BJ (cell line): ENCODE data around the gene OR5B12. TPM values are rescaled to one million over a fixed set of nuclear protein-coding genes. Genes with fewer than 3 reads are reported as not detected.

Experiments used
- CTCF ChIA-PET: fragments of 350-600 bp; formaldehyde crosslinking; extraction: SDS; loops from one replicate; lab custom pipeline; 2021; ENCODE audit warnings: antibody characterized with exemption, inconsistent platforms; lab: Yijun Ruan, JAX
- POLR2A ChIA-PET: fragments of 300-600 bp; sonication (Branson Sonifier 250); formaldehyde crosslinking; extraction: SDS; loops from one replicate; lab custom pipeline; 2021; ENCODE audit warnings: antibody characterized with exemption; lab: Charles Lee
- DNase-seq: peaks from one replicate; pipeline ENCODE4 v3.0.0-alpha.2; 2011; ENCODE audit warnings: low read depth
- H3K27me3 ChIP-seq: 2 replicates; pipeline ENCODE4 v1.6.0; 2011; ENCODE audit warnings: low read length; ENCODE audit not compliant: control insufficient read depth, insufficient read depth
- H3K36me3 ChIP-seq: 2 replicates; pipeline ENCODE4 v1.5.1; 2011; ENCODE audit warnings: low read length; ENCODE audit not compliant: control insufficient read depth, insufficient read depth
- H3K4me3 ChIP-seq: 2 replicates; pipeline ENCODE4 v1.5.1; 2011; ENCODE audit warnings: low read depth, mild to moderate bottlenecking, control low read depth, low read length
- polyA plus RNA-seq: library from polyadenylated mRNA; depleted of rRNA; stranded (reverse); fragments of >200 nt; gene quantifications from 2 replicates; pipeline ENCODE4 v1.2.3, GENCODE V29; 2011; rRNA removed
- TF ChIP-seq, protein P1 (sequence below): IDR thresholded peaks from 2 replicates; pipeline ENCODE4 v1.5.1; 2011; ENCODE audit warnings: low read depth, mild to moderate bottlenecking, control low read depth, inconsistent platforms, low read length, moderate library complexity; ENCODE audit not compliant: insufficient read depth

OR5B12 gene
- polyA plus RNA-seq, 1 experiment, result not detected

DNA sequence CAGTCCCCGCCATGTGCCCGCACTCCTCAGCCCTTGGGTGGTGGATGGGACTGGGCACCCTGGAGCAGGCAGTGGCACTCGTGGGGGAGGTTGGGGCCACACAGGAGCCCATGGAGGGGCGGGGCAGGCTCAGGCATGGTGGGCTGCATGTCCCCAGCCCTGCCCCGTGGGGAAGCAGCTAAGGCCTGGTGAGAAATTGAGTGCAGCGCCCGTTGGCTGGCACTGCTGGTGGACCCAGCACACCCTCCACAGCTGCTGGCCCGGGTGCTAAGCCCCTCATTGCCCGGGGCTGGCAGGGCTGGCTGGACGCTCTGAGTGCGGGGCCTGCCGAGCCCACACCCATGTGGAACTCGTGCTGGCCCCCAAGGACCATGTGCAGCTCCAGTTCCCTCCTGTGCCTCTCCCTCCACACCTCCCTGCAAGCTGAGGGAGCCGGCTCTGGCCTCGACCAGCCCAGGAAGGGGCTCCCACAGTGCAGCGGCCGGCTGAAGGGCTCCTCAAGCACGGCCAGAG is 51.4 kb downstream of the OR5B12 start:
- H3K36me3 ChIP-seq, result no peaks in the 10 kb centered on the region
- TF ChIP-seq, protein P1, sequence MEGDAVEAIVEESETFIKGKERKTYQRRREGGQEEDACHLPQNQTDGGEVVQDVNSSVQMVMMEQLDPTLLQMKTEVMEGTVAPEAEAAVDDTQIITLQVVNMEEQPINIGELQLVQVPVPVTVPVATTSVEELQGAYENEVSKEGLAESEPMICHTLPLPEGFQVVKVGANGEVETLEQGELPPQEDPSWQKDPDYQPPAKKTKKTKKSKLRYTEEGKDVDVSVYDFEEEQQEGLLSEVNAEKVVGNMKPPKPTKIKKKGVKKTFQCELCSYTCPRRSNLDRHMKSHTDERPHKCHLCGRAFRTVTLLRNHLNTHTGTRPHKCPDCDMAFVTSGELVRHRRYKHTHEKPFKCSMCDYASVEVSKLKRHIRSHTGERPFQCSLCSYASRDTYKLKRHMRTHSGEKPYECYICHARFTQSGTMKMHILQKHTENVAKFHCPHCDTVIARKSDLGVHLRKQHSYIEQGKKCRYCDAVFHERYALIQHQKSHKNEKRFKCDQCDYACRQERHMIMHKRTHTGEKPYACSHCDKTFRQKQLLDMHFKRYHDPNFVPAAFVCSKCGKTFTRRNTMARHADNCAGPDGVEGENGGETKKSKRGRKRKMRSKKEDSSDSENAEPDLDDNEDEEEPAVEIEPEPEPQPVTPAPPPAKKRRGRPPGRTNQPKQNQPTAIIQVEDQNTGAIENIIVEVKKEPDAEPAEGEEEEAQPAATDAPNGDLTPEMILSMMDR, result no peak
- ChIA-PET CTCF (no interaction called here), POLR2A (no interaction called here)
- H3K27me3 ChIP-seq, result no peaks in the 10 kb centered on the region
- H3K4me3 ChIP-seq, result no peak overlapping the region
- no peak for DNase-seq

Other genes starting within 250 kb of the OR5B12 start
- not detected in 2 replicates for gene OR1S2, start 238.1 kb downstream of the OR5B12 start, polyA plus RNA-seq
- not detected in 2 replicates for gene OR1S1, start 229.5 kb downstream of the OR5B12 start, polyA plus RNA-seq
- gene OR10Q1, start 213.3 kb downstream of the OR5B12 start, polyA plus RNA-seq, result not detected in 2 replicates
- gene OR10W1, start 174.0 kb downstream of the OR5B12 start, polyA plus RNA-seq, result not detected in 2 replicates
- not detected in 2 replicates for gene OR5B17, start 83.2 kb downstream of the OR5B12 start, polyA plus RNA-seq
- gene OR5B3, start 35.4 kb downstream of the OR5B12 start, polyA plus RNA-seq, result not detected in 2 replicates
- gene OR5B2, start 14.1 kb downstream of the OR5B12 start, polyA plus RNA-seq, result not detected in 2 replicates
- gene OR5B21, start 65.9 kb upstream of the OR5B12 start, polyA plus RNA-seq, result not detected in 2 replicates
- gene LPXN, start 133.6 kb upstream of the OR5B12 start, polyA plus RNA-seq, result 29.2 TPM in 2 replicates
- gene ZFP91, start 136.8 kb upstream of the OR5B12 start, polyA plus RNA-seq, result 18.3 and 33.5 TPM in 2 replicates
- 0.15 and 0.63 TPM in 2 replicates for gene CNTF, start 180.4 kb upstream of the OR5B12 start, polyA plus RNA-seq